Astrocyte of the cerebellum (primary cell): ENCODE measurements around the gene PIP4K2C.

Experiments
- DNase-seq: peaks from one replicate; pipeline ENCODE4 v3.0.0-alpha.2; 2011; ENCODE audit warnings: low read depth
- H3K4me3 ChIP-seq: 2 replicates; pipeline ENCODE4 v1.5.1; 2011; ENCODE audit warnings: mild to moderate bottlenecking, low read depth, low read length, moderate library complexity
- CTCF ChIP-seq: IDR thresholded peaks from 2 replicates; pipeline ENCODE4 v1.5.1; 2012; ENCODE audit warnings: low read length, low read depth, moderate library complexity, mild to moderate bottlenecking; ENCODE audit errors: missing control alignments
- in situ Hi-C: cut with HindIII; loops from 2 replicates; pipeline ENCODE4 v1.10.0; 2017; ENCODE audit warnings: low sequenced_read_pairs

PIP4K2C gene

GRCh38 chr12:57607958-57608663, 17.1 kb downstream of the PIP4K2C start:
- H3K4me3 ChIP-seq, result no peak overlapping the region
- DNase-seq, result no peak
- TF ChIP-seq CTCF, result no peak
- in situ Hi-C loops, result no loop called here

GRCh38 chr12:57609101-57609780, 18.2 kb downstream of the PIP4K2C start:
- no peak for TF ChIP-seq CTCF
- DNase-seq, result no peak
- H3K4me3 ChIP-seq, result no peak overlapping the region
- in situ Hi-C loops, result no loop called here

GRCh38 chr12:57609781-57610553, 19.0 kb downstream of the PIP4K2C start:
- no peak for DNase-seq
- H3K4me3 ChIP-seq, result no peak overlapping the region
- in situ Hi-C loops, result no loop called here
- no peak for TF ChIP-seq CTCF

- DNase-seq, result no peak
- in situ Hi-C loops, result no loop called here
- peak overlapping the region; percentile 59 for H3K4me3 ChIP-seq
- no peak for TF ChIP-seq CTCF
These were observed 19.6 kb downstream of the PIP4K2C start for GRCh38 chr12:57610554-57611107.

- TF ChIP-seq CTCF, result no peak
- DNase-seq, result no peak
- peak within 1 kb of the TSS; percentile 59 for H3K4me3 ChIP-seq
- in situ Hi-C loops, result no loop called here
These were observed 20.3 kb downstream of the PIP4K2C start, which contains the start of gene ARHGEF25 for GRCh38 chr12:57611108-57611826. TSS of gene ARHGEF25 (plus strand) at chr12:57611435. CDS start at chr12:57611895, 460 bp downstream.
